Inflammatory macrophage treated with lipopolysaccharide for 4 hours (primary cell): ENCODE results near the gene HYPK.

Experiments
- DNase-seq: peaks from one replicate; pipeline ENCODE4 v3.0.0-alpha.2; 2020

Gene HYPK, protein sequence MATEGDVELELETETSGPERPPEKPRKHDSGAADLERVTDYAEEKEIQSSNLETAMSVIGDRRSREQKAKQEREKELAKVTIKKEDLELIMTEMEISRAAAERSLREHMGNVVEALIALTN

DNA sequence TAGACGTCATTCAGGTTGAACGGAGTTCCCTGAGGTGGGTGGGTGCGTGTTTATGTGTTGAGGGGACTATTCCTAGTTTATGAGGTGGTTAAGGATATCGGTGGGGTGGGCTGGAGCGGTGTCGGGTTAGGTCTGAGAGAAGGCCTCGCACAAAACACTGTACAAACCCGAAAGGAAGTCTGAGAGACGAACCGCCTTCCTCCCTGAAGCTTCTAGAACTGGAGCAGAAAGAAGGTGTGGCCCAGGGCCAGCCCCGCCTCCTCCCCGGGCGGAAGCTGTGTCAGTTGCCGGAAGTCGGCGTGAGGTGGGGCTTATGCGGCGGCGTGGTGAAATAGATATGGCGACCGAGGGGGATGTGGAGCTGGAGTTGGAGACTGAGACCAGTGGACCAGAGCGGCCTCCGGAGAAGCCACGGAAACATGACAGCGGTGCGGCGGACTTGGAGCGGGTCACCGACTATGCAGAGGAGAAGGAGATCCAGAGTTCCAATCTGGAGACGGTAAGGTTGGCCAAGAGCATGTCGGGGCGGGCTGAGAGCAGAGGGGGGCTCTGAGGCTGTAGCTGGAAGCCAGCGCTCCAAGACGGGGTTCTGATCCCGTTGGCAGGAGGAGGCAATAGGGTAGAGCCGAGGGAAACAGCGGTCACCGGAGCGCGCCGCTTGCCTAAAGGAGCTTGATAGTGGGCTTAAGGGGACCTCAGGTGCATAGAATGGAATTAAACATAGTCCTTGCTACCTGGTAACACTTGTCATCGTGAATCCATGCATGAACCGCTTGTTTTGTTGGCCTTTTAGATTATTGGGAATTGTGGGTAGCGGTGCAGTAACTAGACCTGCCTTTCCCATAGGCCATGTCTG is at the start of gene HYPK:
HYPK (plus strand) TSS at position 314 of the 856 bp plus-strand sequence; CDS start at position 338, 24 bp downstream.
- DNase-seq = peak; percentile 90

DNA sequence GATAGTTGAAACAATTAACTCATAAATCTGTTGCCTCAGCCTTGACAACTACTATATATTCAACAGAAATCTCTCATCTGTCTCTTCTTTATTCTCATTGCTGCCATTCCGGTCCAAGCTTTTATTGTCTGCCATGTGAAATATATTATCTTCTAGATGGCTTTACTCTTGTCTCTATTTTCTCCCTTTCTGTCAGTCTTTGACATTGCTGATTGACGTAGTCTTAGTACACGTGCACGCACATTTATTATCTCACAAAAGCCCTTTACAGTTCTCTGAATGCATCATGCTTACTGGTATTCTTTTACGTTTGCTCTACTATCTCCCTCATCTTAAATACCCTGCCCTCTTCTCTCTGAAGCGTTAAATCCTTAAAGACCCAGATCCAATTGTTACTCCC is 48.5 kb upstream of the HYPK start:
- no peak for DNase-seq

DNA sequence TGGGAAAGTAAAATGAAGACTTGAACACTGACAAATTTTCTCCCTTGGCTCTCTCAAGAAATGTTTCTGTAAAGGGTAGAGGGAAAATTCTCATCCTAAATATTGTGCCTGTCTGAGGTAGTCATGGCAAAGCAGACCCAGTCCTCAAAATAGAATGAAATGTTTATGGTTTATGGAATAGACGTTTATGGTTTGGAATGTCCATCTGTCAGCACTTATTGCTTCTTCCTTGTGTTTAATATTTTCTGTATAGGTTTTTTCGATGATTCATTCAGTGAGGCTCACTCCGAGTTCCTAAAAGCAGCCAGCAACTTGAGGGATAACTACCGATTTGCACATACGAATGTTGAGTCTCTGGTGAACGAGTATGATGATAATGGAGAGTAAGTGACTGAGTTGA is 37.6 kb upstream of the HYPK start:
- DNase-seq = no peak

DNA sequence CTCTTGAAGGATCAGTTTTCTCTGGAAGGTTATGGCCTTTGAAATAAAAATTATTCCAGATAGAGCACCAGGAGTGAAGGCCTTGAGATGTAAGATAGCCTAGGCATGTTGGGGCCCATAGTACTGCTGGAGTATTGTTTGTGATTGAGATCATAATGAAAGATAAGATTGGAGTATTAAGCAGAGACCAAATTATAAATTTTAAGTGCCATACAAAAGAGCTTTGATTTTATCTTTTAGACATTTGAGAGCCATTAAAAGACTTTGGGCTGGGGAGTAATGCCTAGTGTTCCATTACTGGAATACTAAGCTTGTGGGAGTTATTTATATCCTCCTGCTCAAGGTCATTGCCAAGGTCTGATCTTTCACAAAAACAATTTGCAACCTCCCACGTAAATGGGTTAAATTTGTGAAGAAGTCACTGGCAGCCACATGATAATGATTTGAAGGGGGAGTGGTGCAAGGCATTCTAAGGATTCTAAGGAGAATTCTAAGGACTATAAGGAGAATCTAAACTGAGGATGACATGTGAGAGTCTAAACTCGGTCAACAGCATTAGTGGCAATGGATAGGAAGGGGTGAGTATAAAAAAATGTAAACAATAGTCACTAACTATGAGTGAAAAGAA is 36.5 kb upstream of the HYPK start:
- DNase-seq = no peak

DNA sequence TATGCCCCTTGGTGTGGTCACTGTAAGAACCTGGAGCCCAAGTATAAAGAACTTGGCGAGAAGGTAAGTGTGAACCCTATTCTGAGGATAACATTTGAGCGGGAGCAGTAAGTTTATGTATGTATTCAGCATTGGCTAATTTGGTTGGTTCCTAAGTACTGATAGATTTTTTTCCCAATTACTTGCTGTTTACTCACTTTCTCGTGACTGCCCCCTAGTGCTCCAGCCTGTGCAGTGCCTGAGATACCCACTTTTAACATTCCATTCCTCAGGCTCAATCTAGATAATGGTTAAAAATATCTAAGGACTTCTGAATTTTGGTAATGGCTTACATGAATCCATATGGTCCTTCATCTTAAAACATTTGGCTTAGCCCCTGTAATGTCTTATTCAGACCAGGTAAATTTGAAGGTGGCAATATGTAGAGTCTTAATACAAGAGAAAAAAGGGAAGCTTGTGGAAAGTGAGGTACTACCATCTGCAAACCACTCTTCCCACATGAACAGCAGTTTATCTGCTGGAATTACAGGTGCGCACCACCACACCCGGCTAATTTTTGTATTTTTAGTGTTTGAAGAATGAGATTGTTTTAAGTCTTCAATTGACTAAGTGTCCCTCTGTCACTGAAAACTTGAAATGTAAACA is 30.7 kb upstream of the HYPK start:
- DNase-seq = peak; percentile 62

DNA sequence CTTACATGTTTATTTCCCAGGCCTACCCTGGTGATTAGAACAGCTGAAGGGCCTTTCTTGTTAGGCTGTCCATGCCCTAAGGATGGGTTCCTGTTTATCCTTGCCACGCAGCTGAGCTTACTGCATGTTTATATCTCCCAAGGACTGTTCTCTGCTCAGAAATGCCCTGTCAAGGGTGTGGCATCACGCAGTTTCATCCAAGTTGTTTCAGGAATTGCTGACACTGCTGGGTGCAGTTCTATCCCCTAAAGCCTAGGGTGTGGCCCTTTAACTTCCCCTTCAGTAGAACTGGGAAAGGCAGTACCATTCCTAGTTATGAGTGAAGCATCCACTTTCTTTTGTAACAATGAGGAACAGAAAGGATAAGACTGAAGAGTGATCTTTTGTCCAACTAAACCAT is 28.6 kb upstream of the HYPK start:
- DNase-seq = peak; percentile 79

DNA sequence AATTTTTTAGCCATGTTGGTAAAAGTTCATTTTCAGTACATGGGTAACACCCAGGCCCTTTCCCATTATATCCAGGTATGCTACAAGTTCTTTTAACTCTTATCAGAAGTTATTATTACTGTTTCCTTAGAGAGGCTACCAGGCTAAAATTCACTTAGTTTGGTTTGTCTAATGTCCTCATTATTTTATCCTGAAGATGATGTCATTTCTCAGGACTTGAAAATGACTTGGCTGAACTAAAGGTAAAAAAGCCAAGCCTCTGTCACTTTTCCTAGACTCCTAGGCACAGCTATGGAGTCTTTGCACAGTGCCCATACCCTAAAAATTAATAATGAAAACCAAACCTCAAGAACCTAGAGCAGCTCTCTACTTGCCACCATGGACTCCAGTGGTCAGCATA is 27.8 kb upstream of the HYPK start:
- DNase-seq = no peak

DNA sequence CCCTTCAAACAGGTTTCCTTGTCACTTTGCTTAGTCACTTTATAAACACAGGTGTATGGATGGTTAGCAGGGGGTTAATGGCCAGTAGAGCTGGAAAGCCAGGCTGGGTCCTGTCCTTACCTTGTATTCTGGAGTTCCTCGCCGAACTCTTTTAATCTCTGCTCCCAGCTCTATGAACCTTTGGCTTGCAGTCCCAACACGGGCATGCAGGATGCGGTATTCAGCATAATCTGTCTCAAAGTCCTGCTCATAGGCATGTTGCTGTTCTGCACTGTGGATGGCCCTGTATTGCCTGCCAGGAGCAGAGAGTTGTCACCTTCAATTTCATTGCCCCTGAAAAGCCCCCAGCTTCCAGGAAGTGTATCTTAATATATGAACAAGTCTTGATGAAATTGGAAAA is 26.3 kb upstream of the HYPK start:
- no peak for DNase-seq

DNA sequence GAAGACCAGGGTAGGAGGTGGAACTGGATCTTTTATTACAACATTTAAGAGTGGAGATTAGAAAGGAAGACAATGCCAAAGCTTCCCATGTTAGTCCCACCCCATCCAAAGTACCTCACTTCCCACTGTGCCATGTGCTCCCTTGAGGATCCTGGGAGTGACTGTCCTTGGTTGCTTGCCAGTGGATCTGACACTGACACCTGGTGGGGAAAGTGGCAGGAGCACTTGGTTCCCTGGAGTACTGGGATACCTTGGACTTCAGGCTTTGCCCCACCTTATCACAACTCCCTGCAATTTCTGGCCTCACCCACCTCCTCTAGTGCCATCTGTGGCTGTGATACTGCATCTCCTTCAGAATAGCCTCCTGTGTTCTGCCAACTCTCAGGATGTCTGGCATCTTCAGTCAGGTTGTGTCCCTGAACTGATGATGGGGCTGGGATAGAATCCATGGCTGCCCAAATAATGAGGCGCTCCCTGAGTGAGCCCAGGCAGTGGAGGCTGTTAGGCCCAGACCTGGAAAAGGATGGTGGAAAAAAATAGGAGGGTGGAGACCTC is 24.9 kb upstream of the HYPK start:
- DNase-seq = no peak

DNA sequence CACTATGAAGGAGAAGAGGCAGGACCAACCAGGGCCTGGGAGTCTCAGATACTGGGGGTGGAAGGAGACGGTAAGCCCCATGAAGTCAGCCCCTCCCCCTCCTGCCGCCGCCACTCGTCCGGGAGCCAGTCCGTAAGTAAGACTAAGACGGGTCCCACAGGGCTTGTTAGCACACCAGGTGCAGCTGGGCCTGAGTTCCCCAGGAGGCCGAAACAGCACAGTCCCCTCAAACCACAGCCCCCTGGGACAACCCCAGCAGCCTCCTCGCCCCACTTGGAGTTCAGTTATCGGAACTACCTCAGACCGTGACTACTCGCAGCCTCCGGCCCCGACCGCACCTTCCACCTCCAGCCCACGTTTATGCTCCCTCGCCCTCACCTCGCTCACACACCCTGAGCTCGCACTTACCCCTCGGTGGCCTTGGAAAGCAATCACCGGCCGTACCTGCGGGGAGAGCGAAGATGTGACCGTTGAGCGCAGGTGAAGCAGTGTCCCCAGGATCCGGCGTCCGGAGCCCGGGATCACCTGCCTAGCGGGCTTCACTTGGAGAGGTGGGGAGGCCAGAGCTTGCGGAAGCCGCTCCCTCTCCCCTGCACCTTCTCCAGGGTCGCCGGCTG is 24.2 kb upstream of the HYPK start:
- no peak for DNase-seq

DNA sequence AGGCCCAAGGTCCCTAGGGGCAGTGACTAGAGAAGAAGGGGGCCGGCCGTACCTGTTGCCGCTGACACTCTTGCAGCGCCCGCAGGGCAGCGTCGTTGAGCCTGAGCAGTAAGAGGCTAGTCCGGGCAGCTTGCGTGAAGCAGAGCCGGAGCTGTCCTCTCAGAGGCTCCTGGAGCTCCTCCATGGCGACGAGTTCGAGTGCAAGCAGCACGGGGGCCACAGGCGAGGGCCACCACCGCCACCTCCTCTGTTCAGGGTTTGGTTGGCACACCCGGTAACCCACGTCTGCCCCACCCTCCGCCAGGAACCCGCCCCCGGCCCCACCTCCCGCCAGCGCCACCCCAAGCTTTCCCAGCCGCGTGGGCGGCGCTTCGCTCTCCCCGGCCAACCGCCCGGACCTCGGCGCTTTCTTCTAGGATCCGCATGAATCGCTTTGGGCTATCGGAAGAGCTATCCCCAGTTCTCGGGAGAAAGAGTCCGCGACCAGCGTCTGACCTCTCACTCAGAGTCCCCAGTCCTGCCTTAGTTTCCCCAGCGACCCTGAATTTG is 23.6 kb upstream of the HYPK start, which contains the start of gene ELL3:
ELL3 (minus strand) TSS at position 249 of the 549 bp plus-strand sequence; CDS start at position 184, 65 bp downstream.
- DNase-seq = peak; percentile 82

DNA sequence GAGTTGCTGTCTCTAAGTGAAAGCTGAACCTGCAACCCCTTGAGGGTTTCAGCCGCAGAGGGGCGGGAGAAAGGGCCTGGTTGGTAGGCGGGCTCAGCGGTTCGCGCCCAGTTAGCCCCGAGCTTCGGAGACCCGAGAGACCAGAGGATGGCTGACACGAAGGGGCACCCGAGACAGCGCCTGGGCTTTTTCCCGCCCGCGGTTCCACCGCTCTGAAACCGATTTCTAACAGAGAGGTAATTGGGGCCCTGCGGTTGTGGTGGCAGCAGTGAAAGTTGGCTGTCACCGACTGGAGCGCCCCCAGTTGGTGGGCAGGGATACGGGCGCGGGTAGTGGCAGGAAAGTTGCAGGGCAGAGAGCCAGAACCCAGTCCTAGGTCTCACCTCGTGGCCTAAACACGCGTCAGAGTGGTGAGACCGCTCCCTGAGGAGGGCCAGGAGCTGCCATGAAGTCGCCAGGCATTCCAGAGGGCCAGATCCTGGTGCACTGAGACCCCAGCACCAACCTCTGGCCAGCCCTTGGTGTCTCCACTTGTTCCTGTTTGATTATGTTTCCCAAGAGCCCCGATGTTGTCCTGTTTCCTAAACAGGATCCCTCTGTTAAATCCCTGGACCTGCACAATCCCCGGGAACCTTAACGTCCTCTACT is 23.0 kb upstream of the HYPK start:
- DNase-seq = peak; percentile 65

DNA sequence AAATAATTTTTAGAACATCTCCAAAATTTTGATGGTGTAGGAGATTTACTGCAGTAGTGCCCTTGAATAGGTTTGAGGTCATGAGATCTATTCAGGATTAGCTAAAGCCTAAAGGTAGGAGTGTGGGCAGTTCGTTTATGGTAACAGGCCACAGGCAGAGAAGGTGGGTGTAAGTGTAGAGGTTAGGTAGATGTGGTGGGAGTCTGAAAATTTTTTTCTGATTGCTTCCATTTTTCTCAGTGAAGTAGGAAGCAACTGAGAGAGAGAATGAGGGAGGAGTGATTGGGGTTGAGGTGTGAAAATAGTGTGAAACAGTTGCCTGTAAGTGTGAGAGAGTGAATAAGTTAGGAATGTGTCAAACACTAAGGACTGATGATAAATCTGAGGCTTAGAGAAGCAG is 21.4 kb upstream of the HYPK start:
- DNase-seq = no peak

DNA sequence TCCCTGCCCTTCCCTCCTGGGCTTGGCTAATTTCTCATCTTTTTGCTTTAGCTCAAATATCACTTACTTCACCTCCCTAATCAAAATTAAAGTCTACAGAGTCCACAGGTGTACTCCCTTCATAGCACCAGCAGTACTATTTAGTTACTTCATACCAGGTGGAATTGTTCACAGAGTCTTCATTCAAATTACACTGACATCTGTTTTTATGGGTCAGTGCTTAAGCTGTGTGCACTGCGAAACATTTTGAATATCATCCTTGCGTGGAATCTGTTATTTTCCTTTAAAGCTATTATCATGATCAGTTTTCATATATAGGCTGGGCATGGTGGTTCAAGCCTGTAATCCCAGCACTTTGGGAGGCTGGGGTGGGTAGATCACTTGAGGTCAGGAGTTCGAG is 11.0 kb upstream of the HYPK start:
- DNase-seq = no peak

DNA sequence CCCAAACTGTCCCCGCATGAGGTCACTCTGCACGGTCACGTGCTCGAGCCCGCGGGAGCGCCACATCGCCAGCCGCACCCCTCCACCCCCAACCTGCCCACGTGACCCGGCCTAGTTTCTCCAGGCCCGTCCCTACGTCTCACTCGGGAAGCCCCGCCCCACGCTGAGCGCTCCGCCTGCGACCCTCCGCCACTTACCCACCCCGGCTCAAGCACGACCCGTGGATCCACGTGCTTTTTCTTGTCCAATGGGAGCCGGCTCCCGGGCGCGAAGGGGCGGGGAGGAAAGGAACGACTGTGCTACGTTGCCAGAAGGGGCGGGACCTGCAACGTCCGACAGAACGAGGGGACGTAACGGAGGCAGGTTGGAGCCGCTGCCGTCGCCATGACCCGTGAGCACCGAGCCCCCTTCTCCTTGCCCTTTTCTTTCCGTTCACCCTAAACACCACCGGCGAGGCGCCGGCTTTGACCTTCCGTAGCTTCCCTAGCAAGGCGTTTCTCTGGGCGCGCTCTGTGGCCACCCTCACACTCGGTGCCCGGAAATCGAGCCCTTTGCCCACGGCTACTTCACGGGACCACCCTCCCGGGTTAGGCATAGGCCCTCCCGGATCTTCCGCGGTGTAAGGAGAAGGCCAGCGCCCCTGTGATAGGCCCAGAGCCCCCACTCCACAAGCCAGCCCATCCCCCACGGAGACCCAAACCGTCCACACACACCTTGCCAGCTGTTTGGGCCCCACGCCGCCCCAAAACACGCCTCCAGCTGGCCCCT is 8.2 kb upstream of the HYPK start, which contains the start of gene SERF2:
SERF2 (plus strand) TSS at position 328 of the 768 bp plus-strand sequence; CDS start at position 385, 57 bp downstream.
- peak; percentile 100 for DNase-seq

DNA sequence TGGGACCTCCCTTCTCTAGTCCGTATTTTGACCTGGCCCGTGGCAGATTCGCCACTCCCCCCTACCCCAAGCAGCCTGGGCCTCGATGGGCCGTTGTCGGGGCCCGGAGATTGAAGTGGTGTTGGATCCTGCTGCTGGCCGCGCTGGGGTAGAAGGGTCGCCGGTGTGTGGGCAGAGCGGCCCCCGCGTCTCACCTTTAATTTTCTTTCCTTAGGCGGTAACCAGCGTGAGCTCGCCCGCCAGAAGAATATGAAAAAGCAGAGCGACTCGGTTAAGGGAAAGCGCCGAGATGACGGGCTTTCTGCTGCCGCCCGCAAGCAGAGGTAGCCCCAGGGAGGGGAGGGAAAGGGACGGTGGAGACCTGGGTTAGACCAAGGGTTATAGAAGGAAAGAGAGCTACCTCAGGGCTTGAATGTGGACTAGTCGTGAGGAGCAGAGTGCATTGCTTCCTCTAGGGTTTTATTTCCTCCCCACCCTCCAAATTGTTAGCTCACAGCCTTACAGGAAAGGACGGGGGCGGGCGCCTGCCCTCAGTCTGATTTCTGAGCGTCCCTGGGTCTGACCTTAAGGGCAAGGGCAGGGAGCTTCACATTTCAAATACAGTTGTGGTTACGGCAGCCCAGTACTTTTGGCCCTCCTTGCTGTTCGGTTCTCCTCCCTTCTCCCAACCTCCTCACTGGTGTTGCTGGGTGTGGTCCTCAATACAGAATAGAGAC is 7.5 kb upstream of the HYPK start:
- peak; percentile 79 for DNase-seq

DNA sequence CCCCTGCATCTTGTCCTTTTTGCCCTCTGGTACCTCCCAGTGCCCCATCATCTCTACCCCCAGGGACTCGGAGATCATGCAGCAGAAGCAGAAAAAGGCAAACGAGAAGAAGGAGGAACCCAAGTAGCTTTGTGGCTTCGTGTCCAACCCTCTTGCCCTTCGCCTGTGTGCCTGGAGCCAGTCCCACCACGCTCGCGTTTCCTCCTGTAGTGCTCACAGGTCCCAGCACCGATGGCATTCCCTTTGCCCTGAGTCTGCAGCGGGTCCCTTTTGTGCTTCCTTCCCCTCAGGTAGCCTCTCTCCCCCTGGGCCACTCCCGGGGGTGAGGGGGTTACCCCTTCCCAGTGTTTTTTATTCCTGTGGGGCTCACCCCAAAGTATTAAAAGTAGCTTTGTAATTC is 6.8 kb upstream of the HYPK start:
- no peak for DNase-seq

DNA sequence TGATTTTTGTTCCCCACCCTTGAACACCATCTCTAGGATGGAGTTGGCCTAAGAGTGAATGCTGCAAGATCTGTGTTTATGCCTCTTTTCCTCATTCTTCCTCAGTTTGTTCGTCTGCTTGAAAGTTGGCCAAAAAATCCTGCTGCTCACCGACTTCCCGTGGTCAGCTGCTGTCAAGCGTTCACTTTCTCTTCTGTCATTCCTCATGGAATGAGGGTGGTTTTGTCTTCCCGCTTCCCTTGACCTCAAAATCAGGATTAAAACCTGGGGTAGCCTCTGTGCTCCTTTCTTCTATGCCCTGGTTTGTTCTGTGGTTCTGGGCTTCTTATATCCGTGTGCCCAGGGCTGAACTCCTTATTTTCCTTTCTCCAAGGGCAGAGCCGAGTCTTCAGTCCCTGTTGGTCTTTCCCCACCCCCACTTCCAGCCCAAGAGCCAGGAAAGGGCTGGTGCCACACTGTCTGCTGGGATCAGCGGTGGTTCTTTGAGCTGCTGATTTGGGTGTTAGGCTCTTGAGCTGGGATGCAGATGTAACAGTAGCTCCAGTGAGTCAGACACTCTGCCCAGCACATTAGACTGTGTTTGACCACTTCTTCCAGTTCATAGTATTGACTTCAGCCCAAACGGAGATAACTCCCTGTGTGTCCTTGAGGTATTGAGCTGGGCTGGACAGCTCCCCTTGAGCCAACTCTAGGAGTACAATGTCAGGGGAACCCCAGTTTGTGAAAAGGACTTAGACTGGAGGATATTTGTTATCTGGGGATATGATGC is 5.9 kb upstream of the HYPK start:
- no peak for DNase-seq

DNA sequence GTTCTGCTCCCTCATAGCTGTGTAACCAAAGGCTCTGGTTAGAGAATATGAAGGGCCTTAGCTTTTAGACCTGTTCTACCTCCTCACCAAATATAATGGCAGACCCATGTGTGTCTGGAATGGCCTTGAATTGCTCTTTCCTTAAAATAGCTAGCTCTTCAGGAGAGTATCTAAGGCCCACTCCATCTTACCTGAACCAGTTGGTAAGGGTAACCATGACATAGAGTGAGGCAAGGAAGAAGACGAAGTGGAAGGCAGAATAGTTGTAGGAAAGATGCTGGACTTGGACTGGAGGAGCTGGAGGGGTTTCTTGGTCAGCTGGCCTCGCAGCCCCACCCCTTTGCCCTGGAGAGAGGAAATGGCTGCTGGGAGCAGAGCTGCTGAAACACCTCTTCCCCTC is 5.2 kb upstream of the HYPK start:
- no peak for DNase-seq

DNA sequence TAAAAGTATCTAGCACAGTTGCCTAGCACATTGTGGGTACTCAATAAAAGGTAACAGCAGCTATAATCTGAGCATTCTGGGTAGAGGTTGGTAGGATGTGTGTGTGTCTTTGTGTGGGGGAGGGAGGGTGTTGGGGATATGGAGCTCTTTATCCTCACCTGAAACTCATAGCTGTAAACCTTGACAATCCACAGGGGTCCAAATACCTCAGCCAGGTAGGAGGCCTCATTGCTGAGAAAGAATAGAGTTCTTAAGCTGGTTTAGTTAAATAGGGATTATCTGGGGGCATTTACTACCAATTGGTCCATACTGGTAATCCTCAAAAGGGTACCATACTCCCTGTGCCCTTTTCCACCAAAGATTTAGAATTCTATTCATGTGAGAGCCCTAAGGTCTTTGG is 4.4 kb upstream of the HYPK start:
- no peak for DNase-seq
